Natural killer cell (primary cell): ENCODE measurements around the gene MYCBPAP. TPM values are rescaled to one million over a fixed set of nuclear protein-coding genes. Genes with fewer than 3 reads are reported as not detected.

ENCODE experiments used
- ATAC-seq, 3 donors: fragments of 150-1000 bp in 2 of 3; fragments of 200-7000 bp in 1 of 3; cut with Tn5 transposase; 1 replicate in 1 of 3; 2 replicates in 2 of 3; pipeline ENCODE4 v1.10.0; 2021; ENCODE audit warnings: mild to moderate bottlenecking in 2 of 3, moderate library complexity in 2 of 3
- DNase-seq, 2 donors: peaks; one replicate each; pipeline versions ENCODE4 v3.0.0 to v3.0.0-alpha.2; 2013 to 2021; ENCODE audit warnings: mixed read lengths in 1 of 2
- H3K27ac ChIP-seq: one replicate; pipeline ENCODE4 v1.5.1; 2013; ENCODE audit warnings: mild to moderate bottlenecking, low read length
- H3K27me3 ChIP-seq: one replicate; pipeline ENCODE4 v1.6.1; 2013; ENCODE audit warnings: low read length; ENCODE audit not compliant: control insufficient read depth, insufficient read depth
- H3K36me3 ChIP-seq: one replicate; pipeline ENCODE4 v1.6.1; 2013; ENCODE audit warnings: low read length; ENCODE audit not compliant: control insufficient read depth, insufficient read depth
- H3K4me1 ChIP-seq: one replicate; pipeline ENCODE4 v1.6.1; 2013; ENCODE audit warnings: low read length; ENCODE audit not compliant: control insufficient read depth, insufficient read depth
- H3K4me3 ChIP-seq: one replicate; pipeline ENCODE4 v1.5.1; 2013; ENCODE audit warnings: low read length
- H3K9me3 ChIP-seq: one replicate; pipeline ENCODE4 v1.6.1; 2013; ENCODE audit warnings: low read length; ENCODE audit not compliant: control insufficient read depth, insufficient read depth
- H3K27ac Mint-ChIP-seq, 2 donors: one replicate each; pipeline ENCODE4 v1.8.0; 2022; ENCODE audit warnings: mild to moderate bottlenecking in 2 of 2, mixed read lengths in 2 of 2, moderate library complexity in 1 of 2
- H3K27me3 Mint-ChIP-seq, 2 donors: one replicate each; pipeline ENCODE4 v1.8.0; 2022; ENCODE audit warnings: low read depth in 2 of 2, mixed read lengths in 2 of 2
- H3K36me3 Mint-ChIP-seq: one replicate; pipeline ENCODE4 v1.8.0; 2022; ENCODE audit warnings: mixed read lengths
- H3K4me1 Mint-ChIP-seq, 2 donors: one replicate each; pipeline ENCODE4 v1.8.0; 2022; ENCODE audit warnings: mixed read lengths in 2 of 2
- H3K4me3 Mint-ChIP-seq: one replicate; pipeline ENCODE4 v1.8.0; 2022; ENCODE audit warnings: mild to moderate bottlenecking, moderate library complexity, mixed read lengths
- H3K9me3 Mint-ChIP-seq, 2 donors: one replicate each; pipeline ENCODE4 v1.8.0; 2022; ENCODE audit warnings: mixed read lengths in 2 of 2
- WGBS: methylation state at CpG from one replicate; pipeline ENCODE4 v1.1.7; 2013; ENCODE audit warnings: missing lambda C conversion rate; ENCODE audit not compliant: insufficient coverage; 5-methylcytosine and 5-hydroxymethylcytosine counted together
- intact Hi-C: fragments of 100-400 bp; cut with micrococcal nuclease; formaldehyde crosslinking; loops from one replicate; pipeline ENCODE4 v1.14.2; 2022
- total RNA-seq, 4 donors: library from RNA; stranded (reverse); fragments of 120-200 nt in 1 of 4; gene quantifications; one replicate each; pipeline versions ENCODE4 v1.2.3 to v1.2.4, GENCODE V29; 2013 to 2022
- TF ChIP-seq, protein P1 (sequence below): fragments of 200-600 bp; IDR thresholded peaks from one replicate; pipeline ENCODE4 v1.8.0; 2022; ENCODE audit warnings: antibody characterized with exemption

MYCBPAP gene
- total RNA-seq, 3 donors from 2014 or later (not counting 1 experiment from before 2014, with no cell fraction given) = 0.26 to 4.9 (median 0.70) TPM

DNA sequence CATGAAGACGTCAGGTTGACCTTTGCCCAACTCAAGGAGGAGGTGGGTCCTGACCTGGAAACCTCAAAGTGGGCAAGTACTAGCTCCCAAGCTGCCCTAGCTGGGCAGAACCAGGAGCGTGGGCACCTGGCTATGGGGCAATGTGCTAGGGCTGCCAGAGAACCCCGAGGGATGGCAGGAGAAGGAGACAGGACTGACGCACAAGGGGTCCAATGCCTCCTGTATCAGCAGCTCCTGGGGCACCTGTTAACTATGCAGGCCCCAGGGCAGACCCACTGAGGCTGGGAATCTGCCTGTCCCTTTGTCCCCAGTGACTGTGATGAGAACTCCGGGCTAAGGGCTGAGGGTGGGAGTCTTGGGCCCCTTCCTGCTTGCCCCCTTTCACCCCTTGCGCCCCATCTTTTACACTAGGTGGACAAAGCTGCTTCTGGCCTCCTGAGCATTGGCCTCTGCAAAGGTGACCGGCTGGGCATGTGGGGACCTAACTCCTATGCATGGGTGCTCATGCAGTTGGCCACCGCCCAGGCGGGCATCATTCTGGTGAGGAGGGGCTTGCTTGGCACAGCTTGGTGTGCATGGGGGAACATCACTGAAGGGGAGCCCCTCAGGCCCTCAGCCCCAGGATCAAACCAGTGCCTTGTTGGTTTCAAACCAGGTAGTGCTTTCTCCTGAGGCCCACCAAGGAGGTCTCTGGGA, 47.3 kb upstream of the MYCBPAP start:
- no peak overlapping the region for H3K4me3 ChIP-seq
- Mint-ChIP-seq H3K4me1 (no peaks in the 10 kb centered on the region), H3K27ac (no peak overlapping the region), H3K27me3 (no peaks in the 10 kb centered on the region), H3K9me3 (no peaks in the 10 kb centered on the region), H3K4me3 (no peak overlapping the region), H3K36me3 (no peaks in the 10 kb centered on the region)
- H3K36me3 ChIP-seq = no peaks in the 10 kb centered on the region
- H3K27me3 ChIP-seq = no peaks in the 10 kb centered on the region
- no peak overlapping the region for H3K27ac ChIP-seq
- intact Hi-C loops = no loop called here
- H3K9me3 ChIP-seq = no peaks in the 10 kb centered on the region
- DNase-seq = no peak
- no peak for ATAC-seq
- TF ChIP-seq, protein P1, sequence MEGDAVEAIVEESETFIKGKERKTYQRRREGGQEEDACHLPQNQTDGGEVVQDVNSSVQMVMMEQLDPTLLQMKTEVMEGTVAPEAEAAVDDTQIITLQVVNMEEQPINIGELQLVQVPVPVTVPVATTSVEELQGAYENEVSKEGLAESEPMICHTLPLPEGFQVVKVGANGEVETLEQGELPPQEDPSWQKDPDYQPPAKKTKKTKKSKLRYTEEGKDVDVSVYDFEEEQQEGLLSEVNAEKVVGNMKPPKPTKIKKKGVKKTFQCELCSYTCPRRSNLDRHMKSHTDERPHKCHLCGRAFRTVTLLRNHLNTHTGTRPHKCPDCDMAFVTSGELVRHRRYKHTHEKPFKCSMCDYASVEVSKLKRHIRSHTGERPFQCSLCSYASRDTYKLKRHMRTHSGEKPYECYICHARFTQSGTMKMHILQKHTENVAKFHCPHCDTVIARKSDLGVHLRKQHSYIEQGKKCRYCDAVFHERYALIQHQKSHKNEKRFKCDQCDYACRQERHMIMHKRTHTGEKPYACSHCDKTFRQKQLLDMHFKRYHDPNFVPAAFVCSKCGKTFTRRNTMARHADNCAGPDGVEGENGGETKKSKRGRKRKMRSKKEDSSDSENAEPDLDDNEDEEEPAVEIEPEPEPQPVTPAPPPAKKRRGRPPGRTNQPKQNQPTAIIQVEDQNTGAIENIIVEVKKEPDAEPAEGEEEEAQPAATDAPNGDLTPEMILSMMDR = no peak
- no peaks in the 10 kb centered on the region for H3K4me1 ChIP-seq
- 94% methylated on average over 9 of the region's 9 CpGs for WGBS

- Mint-ChIP-seq H3K4me1 (peaks cover 0 to under 1% of the 10 kb centered on the region in 2 donors), H3K4me3 (no peak overlapping the region), H3K9me3 (no peaks in the 10 kb centered on the region), H3K27ac (no peak overlapping the region), H3K27me3 (no peaks in the 10 kb centered on the region), H3K36me3 (no peaks in the 10 kb centered on the region)
- Histone ChIP-seq H3K36me3 (no peaks in the 10 kb centered on the region), H3K4me3 (no peak overlapping the region), H3K4me1 (peaks cover 5% of the 10 kb centered on the region), H3K9me3 (no peaks in the 10 kb centered on the region), H3K27me3 (no peaks in the 10 kb centered on the region), H3K27ac (no peak overlapping the region)
- DNase-seq (no peak), ATAC-seq (no peak)
- intact Hi-C loops = no loop called here
- TF ChIP-seq, protein P1 = no peak
- WGBS = 89% methylated on average over 14 of the region's 14 CpGs
Observed at GRCh38 chr17:50461550-50462132, 46.6 kb upstream of the MYCBPAP start.

- ATAC-seq = no peak
- no peak for DNase-seq
- peaks cover 0 to 6% of the 10 kb centered on the region in 2 donors for H3K4me1 Mint-ChIP-seq
- intact Hi-C loops = no loop called here
- Histone ChIP-seq H3K9me3 (no peaks in the 10 kb centered on the region), H3K36me3 (no peaks in the 10 kb centered on the region), H3K27ac (no peak overlapping the region), H3K4me1 (peaks cover 9% of the 10 kb centered on the region), H3K4me3 (no peak overlapping the region), H3K27me3 (no peaks in the 10 kb centered on the region)
- no peak overlapping the region for H3K4me3 Mint-ChIP-seq
- H3K9me3 Mint-ChIP-seq = no peaks in the 10 kb centered on the region
- H3K36me3 Mint-ChIP-seq = no peaks in the 10 kb centered on the region
- H3K27me3 Mint-ChIP-seq = peaks cover under 1 to 2% of the 10 kb centered on the region in 2 donors
- no peak overlapping the region for H3K27ac Mint-ChIP-seq
- TF ChIP-seq, protein P1 = no peak
- WGBS = 89% methylated on average over 9 of the region's 9 CpGs
Observed at GRCh38 chr17:50462446-50462845, 45.8 kb upstream of the MYCBPAP start.
